HepG2 (cell line): ENCODE results near the gene FKBP1B. TPM values are rescaled to one million over a fixed set of nuclear protein-coding genes. Genes with fewer than 3 reads are reported as not detected.

Experiments
- ADNP ChIP-seq: sonication (generic); formaldehyde crosslinking; IDR thresholded peaks from 2 replicates; pipeline ENCODE4 v1.4.0; 2020; ENCODE audit warnings: missing genetic modification reagents
- AGO1 ChIP-seq: fragments of 200-400 bp; formaldehyde crosslinking; IDR thresholded peaks from 2 replicates; pipeline ENCODE4 v1.6.1; 2017; ENCODE audit warnings: mild to moderate bottlenecking, low read depth, low read length, moderate library complexity; ENCODE audit not compliant: poor library complexity, severe bottlenecking
- CBX2 ChIP-seq, 2 experiments: fragments of 200-600 bp in 1 of 2; sonication (generic); formaldehyde crosslinking in 1 of 2; IDR thresholded peaks; 2 replicates each; pipeline versions ENCODE4 v1.7.0 to v1.8.1; 2018 to 2022; ENCODE audit warnings: low read depth in 2 of 2, low read length in 1 of 2, mild to moderate bottlenecking in 1 of 2, missing genetic modification reagents in 1 of 2
- EZH2 ChIP-seq: conservative IDR thresholded peaks from 2 replicates; pipeline ENCODE4 v1.6.1; 2012; ENCODE audit warnings: mild to moderate bottlenecking, low read depth, low read length, moderate library complexity
- HDAC2 ChIP-seq: sonication (generic); formaldehyde crosslinking; IDR thresholded peaks from 2 replicates; pipeline ENCODE4 v1.4.0; 2020; ENCODE audit warnings: missing genetic modification reagents
- HOXA9 ChIP-seq: sonication (generic); formaldehyde crosslinking; IDR thresholded peaks from 2 replicates; pipeline ENCODE4 v1.8.1; 2022; ENCODE audit warnings: missing genetic modification reagents, mild to moderate bottlenecking, moderate library complexity, borderline replicate concordance
- MYNN ChIP-seq: sonication (generic); formaldehyde crosslinking; IDR thresholded peaks from 2 replicates; pipeline ENCODE4 v1.4.0; 2020; ENCODE audit warnings: mild to moderate bottlenecking, low read depth, missing genetic modification reagents
- NFE2L1 ChIP-seq: sonication (generic); formaldehyde crosslinking; IDR thresholded peaks from 2 replicates; pipeline ENCODE4 v1.4.0; 2020; ENCODE audit warnings: missing genetic modification reagents, mild to moderate bottlenecking, borderline replicate concordance
- POLR2AphosphoS5 ChIP-seq: IDR thresholded peaks from 2 replicates; pipeline ENCODE4 v1.6.1; 2012; ENCODE audit warnings: low read depth, low read length
- SKI ChIP-seq: fragments of 450-650 bp; IDR thresholded peaks from one replicate; pipeline ENCODE4 v1.6.1; 2018; ENCODE audit warnings: mild to moderate bottlenecking; ENCODE audit not compliant: partially characterized antibody
- SMC3 ChIP-seq: IDR thresholded peaks from 2 replicates; pipeline ENCODE4 v1.6.1; 2011; ENCODE audit warnings: low read length, improper control_type of control experiment
- TCF12 ChIP-seq, 2 experiments: fragments of 450-650 bp in 1 of 2; sonication (generic) in 1 of 2; formaldehyde crosslinking in 1 of 2; IDR thresholded peaks; 2 replicates each; pipeline versions ENCODE4 v1.6.1 to v1.8.0; 2017 to 2022; ENCODE audit warnings: antibody characterized with exemption in 1 of 2, mild to moderate bottlenecking in 1 of 2, missing genetic modification reagents in 1 of 2, moderate library complexity in 1 of 2
- ZBTB1 ChIP-seq: sonication (generic); formaldehyde crosslinking; IDR thresholded peaks from 2 replicates; pipeline ENCODE4 v1.4.0; 2020; ENCODE audit warnings: missing genetic modification reagents, borderline replicate concordance
- ZKSCAN1 ChIP-seq: fragments of 150-350 bp; IDR thresholded peaks from 2 replicates; pipeline ENCODE4 v1.6.1; 2014; ENCODE audit warnings: low read length
- ZNF232 ChIP-seq: sonication (generic); formaldehyde crosslinking; IDR thresholded peaks from 2 replicates; pipeline ENCODE4 v1.4.0; 2020; ENCODE audit warnings: missing genetic modification reagents, borderline replicate concordance
- ZNF543 ChIP-seq: sonication (generic); formaldehyde crosslinking; IDR thresholded peaks from 2 replicates; pipeline ENCODE4 v1.4.0; 2020; ENCODE audit warnings: mild to moderate bottlenecking, missing genetic modification reagents
- ZNF569 ChIP-seq: sonication (generic); formaldehyde crosslinking; IDR thresholded peaks from 2 replicates; pipeline ENCODE4 v1.5.0; 2020; ENCODE audit warnings: mild to moderate bottlenecking, missing genetic modification reagents, moderate library complexity, borderline replicate concordance
- ZNF792 ChIP-seq: IDR thresholded peaks from 2 replicates; pipeline ENCODE4 v1.6.1; 2016
- polyA plus RNA-seq, 8 experiments: library from polyadenylated mRNA; depleted of rRNA in 3 of 8; stranded (reverse) in 7 of 8; unstranded in 1 of 8; fragments of >200 nt; fragmentation: Illumina TruSeq in 4 of 8; extraction: Trizol in 4 of 8; gene quantifications; 2 replicates each; pipeline versions ENCODE4 v1.2.1 to v1.2.3, GENCODE V29; 2011 to 2016; ENCODE audit warnings: low read depth in 4 of 8, missing spikeins in 1 of 8, mixed read lengths in 1 of 8; ENCODE audit not compliant: insufficient read depth in 1 of 8
- total RNA-seq, 5 experiments: library from RNA; depleted of rRNA; stranded (reverse); fragments of >200 nt; fragmentation: Illumina TruSeq; extraction: Trizol; gene quantifications; 2 replicates each; pipeline ENCODE4 v1.2.3, GENCODE V29; 2016; ENCODE audit warnings: low read depth in 1 of 5
- TF ChIP-seq, protein P1 (sequence below): fragments of 450-650 bp; IDR thresholded peaks from 2 replicates; pipeline ENCODE4 v1.6.1; 2017
- TF ChIP-seq, protein P2 (sequence below): sonication (generic); formaldehyde crosslinking; IDR thresholded peaks from 2 replicates; pipeline ENCODE4 v1.4.0; 2020; ENCODE audit warnings: mild to moderate bottlenecking, missing genetic modification reagents
- TF ChIP-seq, protein P3 (sequence below): sonication (generic); formaldehyde crosslinking; IDR thresholded peaks from 2 replicates; pipeline ENCODE4 v1.4.0; 2020; ENCODE audit warnings: missing genetic modification reagents, borderline replicate concordance
- TF ChIP-seq, protein P4 (sequence below): IDR thresholded peaks from 2 replicates; pipeline ENCODE4 v1.6.1; 2016

Gene FKBP1B
- total and polyA plus RNA-seq, 2 of the 13 experiments (the other 11 are each of a cell fraction or from before 2014, with no cell fraction given) = 35.2 to 96.3 TPM

DNA sequence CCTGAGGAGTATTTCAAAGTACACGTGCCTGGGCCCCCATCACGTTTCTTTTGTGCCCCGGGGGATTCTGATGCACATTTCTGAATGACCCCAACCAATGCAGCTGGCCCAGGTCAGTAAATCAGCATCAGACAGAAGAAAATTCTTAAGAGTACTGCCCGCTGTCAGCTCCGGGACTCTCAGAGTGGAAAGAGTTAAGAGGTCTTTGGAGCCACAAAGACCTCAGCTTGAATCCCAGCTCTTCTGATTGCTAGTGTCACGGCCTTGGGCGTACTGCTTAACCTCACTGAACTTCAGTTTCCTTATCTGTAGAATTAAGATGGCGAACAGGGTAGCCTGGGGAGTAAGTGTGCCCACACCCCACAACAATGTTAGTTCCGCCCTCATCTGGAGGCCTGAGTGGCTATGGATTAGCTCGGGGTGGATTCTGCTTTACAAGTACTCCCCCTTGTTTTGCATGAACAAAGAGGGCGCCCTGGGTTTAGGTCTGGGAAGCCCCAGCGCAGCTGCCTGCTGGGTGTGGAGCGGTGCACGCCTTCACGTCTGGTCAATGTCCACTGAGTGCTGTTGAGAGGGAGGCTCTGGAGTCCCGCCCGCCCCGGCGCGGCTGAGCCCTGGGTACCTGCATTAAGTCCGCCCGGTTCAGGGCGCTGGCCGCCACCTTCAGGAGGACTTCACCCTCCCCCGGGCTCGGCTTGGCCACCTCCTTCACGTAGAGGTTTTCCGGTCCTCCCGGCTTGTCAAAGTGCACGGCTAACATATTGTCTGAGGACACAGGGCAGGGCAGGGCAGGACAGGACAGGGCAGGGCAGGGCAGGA is 34.2 kb downstream of the FKBP1B start (continued):
- no peak for TF ChIP-seq TCF12 (IDR thresholded peaks at IDR 0.05)
- no peak for TF ChIP-seq TCF12 (CRISPR knock-in tag; IDR thresholded peaks at IDR 0.05)
- TF ChIP-seq CBX2 (IDR thresholded peaks at IDR 0.05; ENCODE audit: low read depth, low read length) = no peak
- TF ChIP-seq CBX2 (CRISPR knock-in tag; IDR thresholded peaks at IDR 0.05; ENCODE audit: low read depth) = peak; percentile 82; the same call in 1 of the 2 replicates
- TF ChIP-seq, protein P1, sequence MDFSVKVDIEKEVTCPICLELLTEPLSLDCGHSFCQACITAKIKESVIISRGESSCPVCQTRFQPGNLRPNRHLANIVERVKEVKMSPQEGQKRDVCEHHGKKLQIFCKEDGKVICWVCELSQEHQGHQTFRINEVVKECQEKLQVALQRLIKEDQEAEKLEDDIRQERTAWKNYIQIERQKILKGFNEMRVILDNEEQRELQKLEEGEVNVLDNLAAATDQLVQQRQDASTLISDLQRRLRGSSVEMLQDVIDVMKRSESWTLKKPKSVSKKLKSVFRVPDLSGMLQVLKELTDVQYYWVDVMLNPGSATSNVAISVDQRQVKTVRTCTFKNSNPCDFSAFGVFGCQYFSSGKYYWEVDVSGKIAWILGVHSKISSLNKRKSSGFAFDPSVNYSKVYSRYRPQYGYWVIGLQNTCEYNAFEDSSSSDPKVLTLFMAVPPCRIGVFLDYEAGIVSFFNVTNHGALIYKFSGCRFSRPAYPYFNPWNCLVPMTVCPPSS = no peak
- no peak for TF ChIP-seq SKI
- no peak; the same call in 1 of the 2 replicates for TF ChIP-seq ZKSCAN1
- TF ChIP-seq ZNF792 (CRISPR knock-in tag) = peak; percentile 85
- peak; percentile 90; the same call in 1 of the 2 replicates for TF ChIP-seq ZNF543
- peak; percentile 91; the same call in 1 of the 2 replicates for TF ChIP-seq HOXA9
- TF ChIP-seq MYNN (CRISPR knock-in tag) = no peak
- TF ChIP-seq, protein P2, sequence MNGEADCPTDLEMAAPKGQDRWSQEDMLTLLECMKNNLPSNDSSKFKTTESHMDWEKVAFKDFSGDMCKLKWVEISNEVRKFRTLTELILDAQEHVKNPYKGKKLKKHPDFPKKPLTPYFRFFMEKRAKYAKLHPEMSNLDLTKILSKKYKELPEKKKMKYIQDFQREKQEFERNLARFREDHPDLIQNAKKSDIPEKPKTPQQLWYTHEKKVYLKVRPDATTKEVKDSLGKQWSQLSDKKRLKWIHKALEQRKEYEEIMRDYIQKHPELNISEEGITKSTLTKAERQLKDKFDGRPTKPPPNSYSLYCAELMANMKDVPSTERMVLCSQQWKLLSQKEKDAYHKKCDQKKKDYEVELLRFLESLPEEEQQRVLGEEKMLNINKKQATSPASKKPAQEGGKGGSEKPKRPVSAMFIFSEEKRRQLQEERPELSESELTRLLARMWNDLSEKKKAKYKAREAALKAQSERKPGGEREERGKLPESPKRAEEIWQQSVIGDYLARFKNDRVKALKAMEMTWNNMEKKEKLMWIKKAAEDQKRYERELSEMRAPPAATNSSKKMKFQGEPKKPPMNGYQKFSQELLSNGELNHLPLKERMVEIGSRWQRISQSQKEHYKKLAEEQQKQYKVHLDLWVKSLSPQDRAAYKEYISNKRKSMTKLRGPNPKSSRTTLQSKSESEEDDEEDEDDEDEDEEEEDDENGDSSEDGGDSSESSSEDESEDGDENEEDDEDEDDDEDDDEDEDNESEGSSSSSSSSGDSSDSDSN = no peak; the same call in 1 of the 2 replicates
- peak; percentile 22; the same call in 1 of the 2 replicates for TF ChIP-seq SMC3
- TF ChIP-seq NFE2L1 (CRISPR knock-in tag) = no peak
- TF ChIP-seq HDAC2 (CRISPR knock-in tag) = peak; percentile 67; the same call in 1 of the 2 replicates
- no peak for TF ChIP-seq EZH2
- TF ChIP-seq ADNP (CRISPR knock-in tag) = no peak
- TF ChIP-seq ZNF232 (CRISPR knock-in tag) = peak; percentile 73; the same call in 1 of the 2 replicates
- TF ChIP-seq, protein P3, sequence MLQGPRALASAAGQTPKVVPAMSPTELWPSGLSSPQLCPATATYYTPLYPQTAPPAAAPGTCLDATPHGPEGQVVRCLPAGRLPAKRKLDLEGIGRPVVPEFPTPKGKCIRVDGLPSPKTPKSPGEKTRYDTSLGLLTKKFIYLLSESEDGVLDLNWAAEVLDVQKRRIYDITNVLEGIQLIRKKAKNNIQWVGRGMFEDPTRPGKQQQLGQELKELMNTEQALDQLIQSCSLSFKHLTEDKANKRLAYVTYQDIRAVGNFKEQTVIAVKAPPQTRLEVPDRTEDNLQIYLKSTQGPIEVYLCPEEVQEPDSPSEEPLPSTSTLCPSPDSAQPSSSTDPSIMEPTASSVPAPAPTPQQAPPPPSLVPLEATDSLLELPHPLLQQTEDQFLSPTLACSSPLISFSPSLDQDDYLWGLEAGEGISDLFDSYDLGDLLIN (CRISPR knock-in tag) = no peak
- peak; percentile 76 for TF ChIP-seq AGO1
- TF ChIP-seq, protein P4, sequence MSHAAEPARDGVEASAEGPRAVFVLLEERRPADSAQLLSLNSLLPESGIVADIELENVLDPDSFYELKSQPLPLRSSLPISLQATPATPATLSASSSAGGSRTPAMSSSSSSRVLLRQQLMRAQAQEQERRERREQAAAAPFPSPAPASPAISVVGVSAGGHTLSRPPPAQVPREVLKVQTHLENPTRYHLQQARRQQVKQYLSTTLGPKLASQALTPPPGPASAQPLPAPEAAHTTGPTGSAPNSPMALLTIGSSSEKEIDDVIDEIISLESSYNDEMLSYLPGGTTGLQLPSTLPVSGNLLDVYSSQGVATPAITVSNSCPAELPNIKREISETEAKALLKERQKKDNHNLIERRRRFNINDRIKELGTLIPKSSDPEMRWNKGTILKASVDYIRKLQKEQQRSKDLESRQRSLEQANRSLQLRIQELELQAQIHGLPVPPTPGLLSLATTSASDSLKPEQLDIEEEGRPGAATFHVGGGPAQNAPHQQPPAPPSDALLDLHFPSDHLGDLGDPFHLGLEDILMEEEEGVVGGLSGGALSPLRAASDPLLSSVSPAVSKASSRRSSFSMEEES (CRISPR knock-in tag) = peak; percentile 62; the same call in 1 of the 2 replicates
- TF ChIP-seq ZNF569 (CRISPR knock-in tag) = peak; percentile 31; the same call in 1 of the 2 replicates
- peak; percentile 65 for TF ChIP-seq POLR2AphosphoS5
- TF ChIP-seq ZBTB1 = no peak
